ENCODE measurements around the gene SAT1. TPM values are rescaled to one million over a fixed set of nuclear protein-coding genes. Genes with fewer than 3 reads are reported as not detected.
A peak's percentile ranks its signal among the peaks of the same experiment; 100 is the strongest.

The SAT1 gene
- total RNA-seq, 1 donor: 71.7 TPM

DNA sequence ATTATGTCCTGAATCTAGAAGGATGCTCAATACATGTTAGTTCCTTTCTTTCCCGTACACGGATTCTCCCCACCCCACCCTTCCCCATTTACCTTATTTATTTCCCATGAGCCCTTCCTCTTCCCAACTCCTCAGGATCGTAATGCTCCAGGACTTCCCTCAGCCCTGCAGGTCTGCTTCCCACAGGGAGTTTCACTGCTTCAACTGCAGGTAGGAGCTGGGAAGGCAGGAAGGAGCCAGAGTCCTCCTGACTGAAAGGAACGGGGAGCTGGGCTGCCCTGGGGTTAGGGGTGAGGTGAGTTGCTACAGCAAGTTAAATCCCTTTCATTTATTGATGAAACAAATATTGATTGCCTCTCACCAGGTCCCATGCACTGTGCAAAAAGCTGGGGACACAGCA lies 33.2 kb downstream of the SAT1 start:
- DNase-seq (ENCODE audit: low read depth): no peak
- no peak overlapping the region for H3K4me3 ChIP-seq (ENCODE audit: low read depth, low read length)
- TF ChIP-seq, protein P1, sequence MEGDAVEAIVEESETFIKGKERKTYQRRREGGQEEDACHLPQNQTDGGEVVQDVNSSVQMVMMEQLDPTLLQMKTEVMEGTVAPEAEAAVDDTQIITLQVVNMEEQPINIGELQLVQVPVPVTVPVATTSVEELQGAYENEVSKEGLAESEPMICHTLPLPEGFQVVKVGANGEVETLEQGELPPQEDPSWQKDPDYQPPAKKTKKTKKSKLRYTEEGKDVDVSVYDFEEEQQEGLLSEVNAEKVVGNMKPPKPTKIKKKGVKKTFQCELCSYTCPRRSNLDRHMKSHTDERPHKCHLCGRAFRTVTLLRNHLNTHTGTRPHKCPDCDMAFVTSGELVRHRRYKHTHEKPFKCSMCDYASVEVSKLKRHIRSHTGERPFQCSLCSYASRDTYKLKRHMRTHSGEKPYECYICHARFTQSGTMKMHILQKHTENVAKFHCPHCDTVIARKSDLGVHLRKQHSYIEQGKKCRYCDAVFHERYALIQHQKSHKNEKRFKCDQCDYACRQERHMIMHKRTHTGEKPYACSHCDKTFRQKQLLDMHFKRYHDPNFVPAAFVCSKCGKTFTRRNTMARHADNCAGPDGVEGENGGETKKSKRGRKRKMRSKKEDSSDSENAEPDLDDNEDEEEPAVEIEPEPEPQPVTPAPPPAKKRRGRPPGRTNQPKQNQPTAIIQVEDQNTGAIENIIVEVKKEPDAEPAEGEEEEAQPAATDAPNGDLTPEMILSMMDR (IDR thresholded peaks at IDR 0.05; ENCODE audit: insufficient read depth, low read depth, low read length): no peak

DNA sequence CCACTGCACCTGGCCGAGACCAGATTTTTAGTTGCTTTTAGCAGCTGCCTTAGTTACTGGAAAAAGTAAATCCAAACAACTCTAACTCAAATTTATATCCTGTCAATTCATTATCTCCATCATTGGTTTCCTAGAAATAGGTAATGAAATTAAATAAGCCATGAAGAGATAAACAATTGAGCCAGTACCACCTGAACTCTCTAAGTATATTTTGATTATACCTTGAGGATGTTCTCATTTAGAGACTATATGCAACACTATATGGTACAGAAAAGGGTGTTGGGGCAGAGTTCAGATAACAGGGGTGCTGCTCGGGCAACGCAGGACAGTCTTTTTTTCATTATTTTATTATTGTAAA lies 35.0 kb downstream of the SAT1 start:
- H3K4me3 ChIP-seq (ENCODE audit: low read depth, low read length): no peak overlapping the region
- TF ChIP-seq, protein P1 (IDR thresholded peaks at IDR 0.05; ENCODE audit: insufficient read depth, low read depth, low read length): no peak
- DNase-seq (ENCODE audit: low read depth): no peak

DNA sequence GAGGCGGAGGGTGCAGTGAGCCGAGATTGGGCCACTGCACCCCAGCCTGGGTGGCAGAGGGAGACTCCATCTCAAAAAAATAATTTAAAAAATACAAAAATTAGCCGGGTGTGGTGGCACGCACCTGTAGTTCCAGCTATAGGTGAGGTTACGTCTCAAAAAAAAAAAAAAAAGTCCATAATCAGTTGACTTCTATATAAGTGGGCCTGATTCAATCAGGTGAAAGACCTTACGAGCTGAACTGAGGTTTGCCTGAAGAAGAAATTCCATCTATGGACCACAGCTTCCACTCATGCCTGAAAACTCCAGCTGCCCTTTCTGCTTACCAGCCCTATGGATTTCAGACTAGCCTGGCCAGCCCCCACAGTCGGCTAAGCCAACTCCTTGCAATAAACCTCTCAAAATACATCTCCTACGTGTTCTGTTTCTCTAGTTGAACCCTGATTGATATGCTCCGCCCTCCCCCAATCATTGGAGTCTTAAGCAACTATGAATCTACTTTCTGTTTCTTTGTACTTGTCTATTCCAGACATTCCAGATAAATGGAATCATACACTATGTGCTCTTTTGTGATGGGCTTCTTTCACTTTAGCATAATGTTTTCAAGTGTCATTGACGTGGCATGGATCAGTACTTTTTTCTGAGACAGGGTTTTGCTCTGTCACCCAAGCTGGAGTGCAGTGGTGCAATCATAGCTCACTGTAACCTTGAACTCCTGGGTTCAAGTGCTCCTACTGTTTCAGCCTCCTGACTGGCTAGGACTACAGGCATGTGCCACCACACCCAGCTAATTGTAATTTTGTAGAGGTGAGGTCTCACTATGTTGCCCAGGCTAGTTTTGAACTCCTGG lies 36.6 kb downstream of the SAT1 start:
- TF ChIP-seq, protein P1 (IDR thresholded peaks at IDR 0.05; ENCODE audit: insufficient read depth, low read depth, low read length): no peak
- no peak overlapping the region for H3K4me3 ChIP-seq (ENCODE audit: low read depth, low read length)
- DNase-seq (ENCODE audit: low read depth): peak; percentile 59

DNA sequence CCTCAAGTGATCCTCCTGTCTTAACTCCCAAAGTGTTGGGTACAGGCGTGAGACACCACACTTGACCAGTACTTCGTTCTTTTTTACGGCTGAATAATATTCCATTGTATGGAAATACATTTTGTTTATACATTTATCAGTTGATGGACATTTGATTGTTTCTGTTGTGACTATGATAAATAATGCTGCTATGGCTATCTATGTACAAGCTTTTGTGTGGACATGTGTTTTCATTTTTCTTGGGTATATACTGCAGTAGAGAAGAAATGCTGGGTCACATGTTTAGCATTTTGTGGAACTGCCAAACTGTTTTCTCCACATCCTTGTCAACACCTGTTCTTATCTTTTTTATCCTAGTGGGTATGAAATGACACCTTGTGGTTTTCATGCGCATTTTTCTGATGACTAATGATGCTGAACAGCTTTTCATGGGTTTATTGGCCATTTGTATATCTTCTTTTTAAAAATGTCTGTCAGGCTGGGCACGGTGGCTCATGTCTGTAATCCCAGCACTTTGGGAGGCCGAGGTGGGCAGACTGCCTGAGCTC lies 37.3 kb downstream of the SAT1 start:
- no peak overlapping the region for H3K4me3 ChIP-seq (ENCODE audit: low read depth, low read length)
- TF ChIP-seq, protein P1 (IDR thresholded peaks at IDR 0.05; ENCODE audit: insufficient read depth, low read depth, low read length): no peak
- peak; percentile 28 for DNase-seq (ENCODE audit: low read depth)

DNA sequence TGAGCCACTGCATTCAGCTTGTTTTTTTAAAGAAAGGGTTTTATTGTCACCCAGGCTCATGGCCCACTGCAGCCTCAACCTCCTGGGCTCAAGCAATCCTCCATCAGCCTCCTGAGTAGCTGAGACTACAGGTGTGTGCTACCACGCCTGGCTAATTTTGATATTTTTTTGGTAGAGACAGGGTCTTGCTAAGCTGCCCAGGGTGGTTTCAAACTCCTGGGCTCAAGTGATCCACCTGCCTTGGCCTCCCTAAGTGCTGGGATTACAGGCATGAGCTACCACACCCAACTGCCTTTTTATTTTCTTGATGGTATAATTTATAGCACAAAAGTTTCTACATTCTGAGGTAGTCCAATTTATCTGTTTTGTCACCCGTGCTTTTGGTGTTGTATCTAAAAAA lies 38.9 kb downstream of the SAT1 start:
- TF ChIP-seq, protein P1 (IDR thresholded peaks at IDR 0.05; ENCODE audit: insufficient read depth, low read depth, low read length): no peak
- no peak overlapping the region for H3K4me3 ChIP-seq (ENCODE audit: low read depth, low read length)
- DNase-seq (ENCODE audit: low read depth): no peak

DNA sequence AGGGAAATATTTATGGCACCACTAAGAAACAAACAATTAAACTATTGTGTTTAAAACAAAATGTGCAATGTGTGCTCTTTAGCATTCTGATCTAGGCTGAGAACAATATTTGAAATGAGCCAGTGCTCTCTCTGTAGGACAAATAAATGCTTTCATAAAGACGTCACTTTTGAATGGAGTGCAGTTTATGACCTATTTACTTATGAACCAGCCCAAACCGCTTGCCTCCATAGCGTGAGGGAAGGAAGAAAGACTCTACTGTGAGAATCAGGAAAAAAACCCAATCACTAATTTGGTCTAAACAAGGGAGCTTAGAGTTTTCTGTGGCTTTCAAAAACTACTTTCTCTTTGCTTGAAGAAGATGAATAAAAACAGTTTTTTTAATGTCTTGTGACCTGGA lies 39.4 kb downstream of the SAT1 start:
- TF ChIP-seq, protein P1 (IDR thresholded peaks at IDR 0.05; ENCODE audit: insufficient read depth, low read depth, low read length): no peak
- no peak overlapping the region for H3K4me3 ChIP-seq (ENCODE audit: low read depth, low read length)
- peak; percentile 51 for DNase-seq (ENCODE audit: low read depth)

Data from fibroblast of villous mesenchyme (primary cell).